ENCODE data around the gene SMC6.

Gene SMC6

DNA sequence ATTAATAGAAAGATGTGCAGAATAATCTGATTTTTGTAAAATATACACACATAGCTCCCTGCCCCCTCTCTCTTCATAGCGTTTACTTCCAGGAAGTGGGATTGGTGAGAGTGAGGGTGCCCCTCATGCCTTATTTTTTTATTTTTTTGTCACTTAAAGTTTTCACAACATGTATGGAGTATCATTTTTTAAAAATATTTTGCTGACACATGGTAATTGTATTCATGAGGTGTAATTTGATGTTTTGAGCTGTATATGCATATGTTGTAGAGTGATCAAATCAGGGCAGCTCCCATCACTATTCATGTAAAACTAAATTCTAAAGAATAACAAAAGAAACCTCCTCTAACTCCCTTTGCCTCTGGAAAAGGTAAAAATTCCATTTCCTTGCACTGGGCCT is 138.5 kb downstream of the SMC6 start:
- DNase-seq, result no peak

DNA sequence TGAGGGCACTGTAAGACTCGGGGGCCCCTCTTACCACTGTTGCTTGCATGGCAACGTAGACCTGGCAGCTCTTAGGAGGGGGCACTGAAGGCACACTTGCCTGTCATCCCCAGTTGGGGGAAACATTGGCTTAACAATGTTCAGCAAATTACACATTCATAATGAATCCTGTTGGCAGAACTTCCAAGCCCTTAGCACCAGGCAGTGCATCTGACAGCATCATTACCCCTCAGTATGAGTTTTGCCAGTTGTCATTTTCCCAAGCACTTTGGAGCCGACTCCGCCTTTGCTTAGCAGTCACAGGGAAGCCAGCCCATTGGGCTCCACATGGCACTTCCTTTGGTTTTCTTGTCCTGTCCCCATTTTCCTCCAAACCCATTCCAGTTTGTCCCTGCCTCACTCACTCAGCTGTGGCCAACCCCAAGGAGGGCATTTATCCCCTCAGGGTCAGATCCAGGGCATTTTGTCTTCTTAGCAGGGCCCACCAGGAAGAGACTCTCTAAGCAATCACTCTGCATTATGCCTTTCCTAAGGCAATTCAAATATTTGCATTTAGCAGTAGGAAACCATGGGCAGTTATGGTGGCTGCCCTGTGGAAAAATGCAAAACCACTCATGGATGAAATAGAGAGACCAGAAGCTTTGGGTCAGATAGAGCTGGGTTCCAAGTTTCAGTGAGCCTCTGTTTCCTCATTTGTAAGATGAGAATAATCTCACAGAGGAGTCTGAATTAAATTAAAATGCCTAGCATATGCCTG is 139.3 kb downstream of the SMC6 start:
- no peak for DNase-seq
